GM23338 (cell line): Measurements from ENCODE around the gene AFF3. TPM values are rescaled to one million over a fixed set of nuclear protein-coding genes. Genes with fewer than 3 reads are reported as not detected.

ENCODE experiments used
- ATAC-seq: fragments of 200-7000 bp; cut with Tn5 transposase; 3 replicates; pipeline ENCODE4 v1.9.1; 2020
- DNase-seq: peaks from one replicate; pipeline ENCODE4 v3.0.0-alpha.2; 2015; ENCODE audit warnings: low spot score
- H2AFZ ChIP-seq: fragments of 200-600 bp; sonication (generic); 2 replicates; pipeline ENCODE4 v1.8.0; 2016; ENCODE audit warnings: antibody characterized with exemption, mild to moderate bottlenecking, moderate library complexity
- H3F3A ChIP-seq: fragments of 200-600 bp; sonication (generic); replicated peaks from 2 replicates; pipeline ENCODE4 v1.8.0; 2017; ENCODE audit warnings: antibody characterized with exemption, mixed run types, low read depth
- H3K27ac ChIP-seq: fragments of 200-600 bp; sonication (generic); 2 replicates; pipeline ENCODE4 v1.6.1; 2016; ENCODE audit warnings: low read depth
- H3K27me3 ChIP-seq: fragments of 200-600 bp; sonication (generic); 2 replicates; pipeline ENCODE4 v1.8.0; 2016; ENCODE audit warnings: mild to moderate bottlenecking, mixed run types, moderate library complexity; ENCODE audit not compliant: insufficient read depth
- H3K36me3 ChIP-seq: fragments of 200-600 bp; sonication (generic); 2 replicates; pipeline ENCODE4 v1.8.0; 2016; ENCODE audit warnings: mild to moderate bottlenecking; ENCODE audit not compliant: insufficient read depth
- H3K4me1 ChIP-seq: fragments of 200-600 bp; sonication (generic); 2 replicates; pipeline ENCODE4 v1.8.0; 2016; ENCODE audit warnings: mild to moderate bottlenecking, moderate library complexity; ENCODE audit not compliant: insufficient read depth
- H3K4me2 ChIP-seq: fragments of 200-600 bp; sonication (generic); 2 replicates; pipeline ENCODE4 v1.7.1; 2017; ENCODE audit warnings: mixed run types
- H3K4me3 ChIP-seq: fragments of 200-600 bp; sonication (generic); 2 replicates; pipeline ENCODE4 v1.6.1; 2016; ENCODE audit warnings: mixed run types
- H3K79me2 ChIP-seq: fragments of 200-600 bp; sonication (generic); replicated peaks from 2 replicates; pipeline ENCODE4 v1.8.0; 2017; ENCODE audit warnings: mild to moderate bottlenecking; ENCODE audit not compliant: insufficient read depth
- H3K9me2 ChIP-seq: fragments of 200-600 bp; sonication (generic); 2 replicates; pipeline ENCODE4 v1.8.0; 2017; ENCODE audit not compliant: insufficient read depth
- H4K20me1 ChIP-seq: fragments of 200-600 bp; sonication (generic); replicated peaks from 2 replicates; pipeline ENCODE4 v1.8.0; 2017; ENCODE audit warnings: mild to moderate bottlenecking; ENCODE audit not compliant: insufficient read depth
- H3K27ac Mint-ChIP-seq: 2 replicates; pipeline ENCODE4 v1.8.0; 2020; ENCODE audit warnings: inconsistent platforms, mild to moderate bottlenecking, moderate library complexity, mixed read lengths
- H3K27me3 Mint-ChIP-seq: 3 replicates; pipeline ENCODE4 v1.8.0; 2022; ENCODE audit warnings: low read depth, mild to moderate bottlenecking, moderate library complexity, mixed read lengths, inconsistent platforms; ENCODE audit not compliant: insufficient read depth, poor library complexity
- H3K36me3 Mint-ChIP-seq: 3 replicates; pipeline ENCODE4 v1.8.0; 2021; ENCODE audit warnings: low read depth, mild to moderate bottlenecking, inconsistent platforms, moderate library complexity, mixed read lengths
- H3K4me1 Mint-ChIP-seq: 3 replicates; pipeline ENCODE4 v1.8.0; 2020; ENCODE audit warnings: mild to moderate bottlenecking, inconsistent platforms, mixed read lengths
- H3K4me3 Mint-ChIP-seq: 3 replicates; pipeline ENCODE4 v1.8.0; 2021; ENCODE audit warnings: moderate library complexity, mild to moderate bottlenecking, inconsistent platforms, mixed read lengths
- H3K9me3 Mint-ChIP-seq: 3 replicates; pipeline ENCODE4 v1.8.0; 2020; ENCODE audit warnings: moderate library complexity, mild to moderate bottlenecking, inconsistent platforms, mixed read lengths
- CREB1 ChIP-seq: fragments of 250-450 bp; sonication (Bioruptor Pico); IDR thresholded peaks from 2 replicates; pipeline ENCODE4 v1.5.0; 2020; ENCODE audit warnings: low read depth, mild to moderate bottlenecking, moderate library complexity
- CTCF ChIP-seq, 2 experiments: fragments of 200-600 bp in 1 of 2; sonication (generic) in 1 of 2; conservative IDR thresholded peaks; 2 replicates each; pipeline versions ENCODE4 v1.5.1 to v1.6.1; 2016 to 2017; ENCODE audit warnings: antibody characterized with exemption in 2 of 2, low read depth in 2 of 2, mild to moderate bottlenecking in 2 of 2, moderate library complexity in 1 of 2
- EZH2 ChIP-seq: fragments of 200-600 bp; sonication (generic); IDR thresholded peaks from one replicate; pipeline ENCODE4 v1.8.0; 2017; ENCODE audit warnings: antibody characterized with exemption, mild to moderate bottlenecking, low read depth; ENCODE audit not compliant: unreplicated experiment
- EZH2phosphoT487 ChIP-seq: fragments of 200-600 bp; sonication (generic); IDR thresholded peaks from one replicate; pipeline ENCODE4 v1.8.1; 2018; ENCODE audit warnings: antibody characterized with exemption; ENCODE audit not compliant: unreplicated experiment
- JUNB ChIP-seq: IDR thresholded peaks from one replicate; pipeline ENCODE4 v1.6.1; 2016; ENCODE audit warnings: antibody characterized with exemption; ENCODE audit not compliant: unreplicated experiment
- POLR2AphosphoS5 ChIP-seq: IDR thresholded peaks from 2 replicates; pipeline ENCODE4 v1.6.1; 2016; ENCODE audit warnings: antibody characterized with exemption, low read depth
- REST ChIP-seq: IDR thresholded peaks from one replicate; pipeline ENCODE4 v1.6.1; 2018; ENCODE audit warnings: antibody characterized with exemption; ENCODE audit not compliant: unreplicated experiment
- STAT1 ChIP-seq: IDR thresholded peaks from one replicate; pipeline ENCODE4 v1.6.1; 2016; ENCODE audit warnings: antibody characterized with exemption; ENCODE audit not compliant: unreplicated experiment
- ZNF331 ChIP-seq: fragments of 250-450 bp; sonication (Bioruptor Pico); IDR thresholded peaks from 2 replicates; pipeline ENCODE4 v1.5.0; 2020; ENCODE audit warnings: low read depth, mild to moderate bottlenecking, moderate library complexity
- ZNF462 ChIP-seq: fragments of 250-450 bp; sonication (Bioruptor Pico); IDR thresholded peaks from 2 replicates; pipeline ENCODE4 v1.5.0; 2020; ENCODE audit warnings: mild to moderate bottlenecking, moderate library complexity
- polyA plus RNA-seq: library from polyadenylated mRNA; unstranded; fragments of >200 nt; fragmentation: Nextera tagmentation; extraction: Ambion mirVana; gene quantifications from 2 replicates; pipeline ENCODE4 v1.2.1, GENCODE V29; 2016
- total RNA-seq: library from RNA; depleted of rRNA; stranded (reverse); fragments of >200 nt; shearing (Covaris generic); gene quantifications from 2 replicates; pipeline ENCODE4 v1.2.3, GENCODE V29; 2014

AFF3 gene
- total and polyA plus RNA-seq, 2 experiments from 2014 or later, result 0.73 to 1.4 TPM

- no peaks in the 10 kb centered on the region for H3K79me2 ChIP-seq
- Mint-ChIP-seq H3K27me3 (peaks cover 2% of the 10 kb centered on the region), H3K4me3 (no peak overlapping the region), H3K4me1 (peaks cover 18% of the 10 kb centered on the region; the same call in 2 of the 3 replicates), H3K36me3 (no peaks in the 10 kb centered on the region), H3K27ac (no peak overlapping the region), H3K9me3 (no peaks in the 10 kb centered on the region)
- H3K36me3 ChIP-seq, result no peaks in the 10 kb centered on the region
- H3K4me2 ChIP-seq, result no peak overlapping the region
- H3K4me3 ChIP-seq, result no peak overlapping the region
- no peak overlapping the region for H2AFZ ChIP-seq
- no peaks in the 10 kb centered on the region for H3K4me1 ChIP-seq
- no peak for ATAC-seq
- no peaks in the 10 kb centered on the region for H3K9me2 ChIP-seq
- no peak for DNase-seq
- no peaks in the 10 kb centered on the region for H3K27me3 ChIP-seq
- no peak overlapping the region for H3K27ac ChIP-seq
- no peak for TF ChIP-seq STAT1
- H3F3A ChIP-seq, result no peaks in the 10 kb centered on the region
- no peaks in the 10 kb centered on the region for H4K20me1 ChIP-seq
These were observed 131.8 kb downstream of the AFF3 start for GRCh38 chr2:100010606-100011005.

GRCh38 chr2:100009743-100010142 lies 132.6 kb downstream of the AFF3 start:
- no peak for ATAC-seq
- Histone ChIP-seq H3K4me3 (no peak overlapping the region), H3K4me1 (no peaks in the 10 kb centered on the region), H4K20me1 (no peaks in the 10 kb centered on the region), H3K27me3 (no peaks in the 10 kb centered on the region), H3K79me2 (no peaks in the 10 kb centered on the region), H3K36me3 (no peaks in the 10 kb centered on the region), H3F3A (no peaks in the 10 kb centered on the region), H2AFZ (peak overlapping the region; percentile 23; the same call in 1 of the 2 replicates), H3K9me2 (no peaks in the 10 kb centered on the region), H3K27ac (no peak overlapping the region), H3K4me2 (no peak overlapping the region)
- Mint-ChIP-seq H3K9me3 (no peaks in the 10 kb centered on the region), H3K27ac (no peak overlapping the region), H3K4me3 (no peak overlapping the region), H3K27me3 (peaks cover 2% of the 10 kb centered on the region), H3K36me3 (no peaks in the 10 kb centered on the region), H3K4me1 (peaks cover 18% of the 10 kb centered on the region; the same call in 2 of the 3 replicates)
- DNase-seq, result no peak
- TF ChIP-seq JUNB, result no peak
- TF ChIP-seq ZNF462 (CRISPR knock-in tag), result no peak
- TF ChIP-seq CTCF (conservative IDR thresholded peaks at IDR 0.05; ENCODE audit: low read depth in 2 of 2), result no peak
- no peak for TF ChIP-seq REST
- no peak for TF ChIP-seq EZH2phosphoT487
- TF ChIP-seq CREB1 (CRISPR knock-in tag), result no peak
- no peak for TF ChIP-seq STAT1
- no peak for TF ChIP-seq ZNF331
- TF ChIP-seq POLR2AphosphoS5, result no peak
- TF ChIP-seq EZH2, result no peak
